Endothelial cell of umbilical vein (primary cell): Measurements from ENCODE around the gene OR5L2.
"Not testable (repeated sequence)": the region's sequence is repeated elsewhere in the genome, so short reads cannot be mapped to it uniquely, and the experiment has no call there.

ENCODE experiments used
- EZH2 ChIP-seq: IDR thresholded peaks from 2 replicates; pipeline ENCODE4 v1.6.1; 2012; ENCODE audit warnings: borderline replicate concordance, low read depth, mild to moderate bottlenecking, moderate library complexity, low read length, inconsistent platforms; ENCODE audit not compliant: severe bottlenecking
- JUN ChIP-seq: IDR thresholded peaks from 2 replicates; pipeline ENCODE4 v1.6.1; 2011; ENCODE audit warnings: borderline replicate concordance, low read depth; ENCODE audit not compliant: insufficient read length, insufficient read depth
- MYC ChIP-seq: IDR thresholded peaks from one replicate; pipeline ENCODE4 v1.6.1; 2011; ENCODE audit warnings: mild to moderate bottlenecking, low read depth, low read length
- POLR2A ChIP-seq: IDR thresholded peaks from 2 replicates; pipeline ENCODE4 v1.6.1; 2012; ENCODE audit warnings: low read depth, mild to moderate bottlenecking, control low read depth, low read length
- TF ChIP-seq, protein P1 (sequence below), 2 donors: IDR thresholded peaks; 1 replicate in 1 of 2; 2 replicates in 1 of 2; pipeline ENCODE4 v1.5.1; 2011; ENCODE audit warnings: low read length in 2 of 2, mild to moderate bottlenecking in 2 of 2, moderate library complexity in 2 of 2, control low read depth in 1 of 2, inconsistent platforms in 1 of 2, low read depth in 1 of 2; ENCODE audit not compliant: insufficient read depth in 1 of 2; ENCODE audit errors: extremely low read depth in 1 of 2
- TF ChIP-seq, protein P2 (sequence below): IDR thresholded peaks from 2 replicates; pipeline ENCODE4 v1.6.1; 2011; ENCODE audit not compliant: insufficient read depth, insufficient read length

- TF ChIP-seq, protein P1, sequence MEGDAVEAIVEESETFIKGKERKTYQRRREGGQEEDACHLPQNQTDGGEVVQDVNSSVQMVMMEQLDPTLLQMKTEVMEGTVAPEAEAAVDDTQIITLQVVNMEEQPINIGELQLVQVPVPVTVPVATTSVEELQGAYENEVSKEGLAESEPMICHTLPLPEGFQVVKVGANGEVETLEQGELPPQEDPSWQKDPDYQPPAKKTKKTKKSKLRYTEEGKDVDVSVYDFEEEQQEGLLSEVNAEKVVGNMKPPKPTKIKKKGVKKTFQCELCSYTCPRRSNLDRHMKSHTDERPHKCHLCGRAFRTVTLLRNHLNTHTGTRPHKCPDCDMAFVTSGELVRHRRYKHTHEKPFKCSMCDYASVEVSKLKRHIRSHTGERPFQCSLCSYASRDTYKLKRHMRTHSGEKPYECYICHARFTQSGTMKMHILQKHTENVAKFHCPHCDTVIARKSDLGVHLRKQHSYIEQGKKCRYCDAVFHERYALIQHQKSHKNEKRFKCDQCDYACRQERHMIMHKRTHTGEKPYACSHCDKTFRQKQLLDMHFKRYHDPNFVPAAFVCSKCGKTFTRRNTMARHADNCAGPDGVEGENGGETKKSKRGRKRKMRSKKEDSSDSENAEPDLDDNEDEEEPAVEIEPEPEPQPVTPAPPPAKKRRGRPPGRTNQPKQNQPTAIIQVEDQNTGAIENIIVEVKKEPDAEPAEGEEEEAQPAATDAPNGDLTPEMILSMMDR (IDR thresholded peaks at IDR 0.05; ENCODE audit: extremely low read depth in 1 of 2, insufficient read depth in 1 of 2, low read depth in 1 of 2, low read length in 2 of 2), result not testable (repeated sequence)
- TF ChIP-seq EZH2, POLR2A, JUN, MYC: not testable (repeated sequence)
- TF ChIP-seq, protein P2, sequence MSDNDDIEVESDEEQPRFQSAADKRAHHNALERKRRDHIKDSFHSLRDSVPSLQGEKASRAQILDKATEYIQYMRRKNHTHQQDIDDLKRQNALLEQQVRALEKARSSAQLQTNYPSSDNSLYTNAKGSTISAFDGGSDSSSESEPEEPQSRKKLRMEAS, result not testable (repeated sequence)
Observed at GRCh38 chr11:55867354-55867753, 40.3 kb downstream of the OR5L2 start.
